ENCODE results near the gene MYG1.
A peak's percentile ranks its signal among the peaks of the same experiment; 100 is the strongest.

DNA sequence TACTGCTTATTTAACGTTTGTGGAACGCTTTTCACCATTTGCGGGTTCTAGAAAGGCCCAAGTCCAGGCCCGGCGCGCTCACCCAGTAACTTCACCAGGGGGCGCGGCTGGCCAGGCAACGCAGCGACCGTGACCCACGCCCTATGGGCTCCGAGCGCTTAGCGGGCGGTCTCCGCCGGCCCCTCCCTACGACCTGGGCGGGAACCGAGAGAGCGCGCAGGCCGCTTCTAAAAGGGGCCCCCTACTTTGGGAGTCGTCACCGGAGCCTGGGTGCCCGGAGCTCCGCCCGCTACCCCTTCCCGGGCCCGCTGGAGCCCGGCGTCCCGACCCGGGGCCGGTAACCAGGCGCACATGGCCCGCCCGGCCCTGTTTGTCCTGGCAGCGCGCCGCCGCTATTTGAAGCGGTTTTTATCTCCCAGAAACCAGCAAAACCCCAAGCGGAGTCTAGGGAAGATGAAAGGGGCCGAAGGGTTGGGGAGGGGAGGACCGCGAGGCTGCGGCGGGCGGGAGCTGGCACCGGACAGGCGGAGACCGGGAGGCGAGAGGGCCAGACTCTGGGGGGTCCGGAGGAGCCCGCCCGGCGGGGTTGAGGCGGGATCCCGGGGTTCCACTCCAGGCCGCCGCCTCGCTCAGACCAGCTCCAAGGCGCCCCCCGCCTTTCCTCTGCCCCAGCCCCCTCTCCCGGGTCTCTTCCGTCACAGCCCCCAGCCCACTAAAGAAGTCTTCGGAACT is 25.4 kb downstream of the MYG1 start:
- peak; percentile 80 to 92 (median 88) for TF ChIP-seq CTCF (IDR thresholded peaks at IDR 0.05)
- peak; percentile 77 for TF ChIP-seq POLR2A (IDR thresholded peaks at IDR 0.05; ENCODE audit: low read depth)
- peak; percentile 88 to 93 for TF ChIP-seq POLR2AphosphoS5 (IDR thresholded peaks at IDR 0.05)
